Heart left ventricle (tissue), 13 donors: Measurements from ENCODE around the gene ATP9B.

Source experiments
- CTCF ChIP-seq, 12 donors: fragments of 200-600 bp; sonication (generic) in 4 of 12; IDR thresholded peaks; one replicate each; pipeline versions ENCODE4 v1.5.0 to v1.8.0; 2018 to 2022; ENCODE audit warnings: antibody characterized with exemption in 12 of 12, mild to moderate bottlenecking in 5 of 12
- POLR2A ChIP-seq, 2 donors: fragments of 450-650 bp; IDR thresholded peaks; one replicate each; pipeline ENCODE4 v1.6.1; 2017; ENCODE audit warnings: antibody characterized with exemption in 2 of 2, mild to moderate bottlenecking in 2 of 2, moderate library complexity in 2 of 2
- donor health status: ischemic (EF 13 %, LVEDD 7.1; RV severe dilation, severe dysfunction).
- donor health status: DM: no; HTN: yes; CAD: no.
- donor health status: DM: no; HTN: no; CAD: no.
- donor health status: ischemic (EF 25% LVEDD 6.9; RV normal size, moderate dysfunction).
- donor health status: ischemic (EF 25% LVEDD 5.7; RV mildly dilated, moderate dysfunction).
- donor health status: ischemic (EF 35%, LVEDD 5.7; RV mildly dilated, moderate dysfunction).
- donor health status: nonischemic (EF 11% LVEDD 7.7; RV severe dilation, severe dysfunction).
- donor health status: DM: yes; HTN: yes; CAD: no.
- donor health status: PGD.
- donor health status: ischemic (EF 29% LVEDD 5.4; RV normal size, mild dysfunction).
- donor health status: nonischemic (EF 23%, LVEDD 6.1; RV moderate dilation, normal function).

DNA sequence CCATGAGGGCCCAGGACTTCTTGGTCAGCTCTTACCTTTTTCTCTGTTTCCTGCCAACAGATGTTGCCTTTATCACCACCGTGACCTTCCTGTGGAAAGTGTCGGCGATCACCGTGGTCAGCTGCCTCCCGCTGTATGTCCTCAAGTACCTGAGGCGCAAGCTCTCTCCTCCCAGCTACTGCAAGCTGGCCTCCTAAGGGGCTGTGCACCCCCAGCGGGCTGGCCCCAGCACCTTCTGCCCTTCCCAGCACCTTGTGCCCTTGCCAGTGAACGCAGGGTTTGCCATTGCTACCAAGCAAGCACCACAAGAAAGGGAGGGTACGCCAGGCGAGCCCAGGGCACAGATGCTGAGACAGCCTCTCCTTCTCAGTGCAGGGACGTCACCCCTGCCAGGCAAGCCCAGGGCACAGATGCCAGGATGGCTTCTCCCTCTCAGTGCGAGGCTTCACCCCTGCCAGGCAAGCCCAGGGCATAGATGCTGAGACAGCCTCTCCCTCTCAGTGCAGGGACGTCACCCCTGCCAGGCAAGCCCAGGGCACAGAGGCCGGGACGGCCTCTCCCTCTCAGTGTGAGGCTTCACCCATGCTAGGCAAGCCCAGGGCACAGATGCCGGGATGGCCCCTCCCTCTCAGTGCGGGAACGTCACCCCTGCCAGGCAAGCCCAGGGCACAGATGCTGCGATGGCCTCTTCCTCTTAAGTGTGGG lies 308.1 kb downstream of the ATP9B start:
- TF ChIP-seq CTCF (IDR thresholded peaks at IDR 0.05) (no peak), POLR2A (IDR thresholded peaks at IDR 0.05) (no peak)
